Right kidney (tissue), 9 donors: ENCODE results near the gene SLC35D2.
A peak's percentile ranks its signal among the peaks of the same experiment; 100 is the strongest.

Source experiments
- DNase-seq: peaks from one replicate; pipeline ENCODE4 v3.0.0-alpha.2; 2016
- long read RNA-seq, 8 donors: transcript quantifications; one replicate each; lab custom pipeline, GENCODE V29; 2026

The SLC35D2 gene
- long read RNA-seq, donor 1, partial matches to known transcripts = 40 of 44 reads
- long read RNA-seq, donor 1, other reads (novel, unspliced or antisense) = 0 of 44 reads
- long read RNA-seq, donor 2, partial matches to known transcripts = 0 of 5 reads
- long read RNA-seq, donor 2, other reads (novel, unspliced or antisense) = 0 of 5 reads
- long read RNA-seq, donor 3, partial matches to known transcripts = 20 of 21 reads
- long read RNA-seq, donor 3, other reads (novel, unspliced or antisense) = 0 of 21 reads
- long read RNA-seq, donor 4, transcript SLC35D2-201 (12 exons, 1,626 nt) = major isoform, 5 of 7 reads
- long read RNA-seq, donor 4, partial matches to known transcripts = 0 of 7 reads
- long read RNA-seq, donor 4, other reads (novel, unspliced or antisense) = 0 of 7 reads
- long read RNA-seq, donor 5, transcript SLC35D2-201 (12 exons, 1,626 nt) = major isoform, 5 of 6 reads
- long read RNA-seq, donor 5, partial matches to known transcripts = 0 of 6 reads
- long read RNA-seq, donor 5, other reads (novel, unspliced or antisense) = 0 of 6 reads
- long read RNA-seq, donor 6, transcript SLC35D2-201 (12 exons, 1,626 nt) = major isoform, 5 of 37 reads
- long read RNA-seq, donor 6, partial matches to known transcripts = 32 of 37 reads
- long read RNA-seq, donor 6, other reads (novel, unspliced or antisense) = 0 of 37 reads
- long read RNA-seq, donor 7, transcript SLC35D2-201 (12 exons, 1,626 nt) = major isoform, 6 of 47 reads
- long read RNA-seq, donor 7, partial matches to known transcripts = 41 of 47 reads
- long read RNA-seq, donor 7, other reads (novel, unspliced or antisense) = 0 of 47 reads
- long read RNA-seq, donor 8, transcript SLC35D2-201 (12 exons, 1,626 nt) = major isoform, 5 of 43 reads
- long read RNA-seq, donor 8, partial matches to known transcripts = 38 of 43 reads
- long read RNA-seq, donor 8, other reads (novel, unspliced or antisense) = 0 of 43 reads

DNA sequence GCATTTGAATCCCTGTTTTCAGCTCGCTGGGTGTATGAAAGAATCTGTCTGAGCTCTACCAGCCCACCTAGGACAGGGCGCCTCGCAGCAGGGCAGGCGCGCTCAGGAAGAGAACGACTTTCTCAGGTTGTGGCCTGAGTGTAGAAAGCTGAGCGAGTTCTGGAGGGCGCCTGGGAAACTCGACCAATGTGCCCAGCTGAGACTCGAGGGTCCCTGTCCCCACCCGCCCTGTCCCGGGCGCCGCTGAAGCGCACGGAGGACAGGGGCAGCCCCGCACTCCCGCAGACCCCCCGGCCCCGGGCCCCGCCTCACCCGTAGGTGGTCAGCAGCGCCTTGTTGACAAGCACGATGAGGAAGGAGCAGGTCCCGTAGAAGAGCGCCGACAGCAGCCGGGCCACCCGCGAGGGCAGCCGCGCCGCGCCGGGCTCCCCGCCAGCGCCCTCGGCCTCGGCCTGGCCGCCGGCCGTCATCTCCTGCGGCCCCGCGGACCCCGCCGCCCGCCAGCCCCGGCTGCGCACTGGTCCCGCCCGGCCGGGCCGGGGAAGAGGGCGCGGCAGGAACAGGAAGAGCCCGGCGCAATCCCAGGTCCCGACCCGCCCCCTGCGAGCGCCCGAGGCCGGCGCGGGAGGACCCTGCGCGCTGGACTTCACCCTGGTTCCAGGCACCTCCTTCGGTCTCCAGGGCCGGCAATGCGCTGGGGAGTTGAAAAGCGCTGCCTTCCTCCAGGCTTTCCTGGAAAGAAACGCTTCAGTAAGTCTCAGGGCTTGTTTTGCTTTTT lies at the start of gene SLC35D2:
Gene SLC35D2 (minus strand): TSS at position 547 of the 778 bp plus-strand sequence. CDS start 77 bp downstream, at position 470.
- peak; percentile 71 for DNase-seq

- DNase-seq = no peak
These were observed 46.9 kb upstream of the SLC35D2 start for GRCh38 chr9:96430377-96430776.

DNA sequence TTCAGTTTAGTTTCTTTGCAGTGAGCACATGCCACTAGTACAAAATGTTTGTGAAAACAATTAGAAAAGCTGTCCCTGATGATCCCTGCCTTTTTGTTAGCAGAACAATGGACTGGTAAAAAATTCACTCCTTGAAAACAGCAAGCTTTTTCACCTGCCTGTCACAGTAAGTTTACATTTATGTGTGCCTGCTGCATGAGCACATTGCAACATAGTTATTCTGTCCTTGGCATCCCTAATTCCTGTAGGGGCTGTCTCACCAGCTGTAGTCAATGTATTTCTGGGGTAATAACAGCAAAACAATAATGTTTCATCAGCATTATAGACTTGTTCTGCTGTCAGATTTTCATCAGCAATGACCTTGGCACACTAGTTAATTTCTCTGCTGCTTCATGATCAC lies 46.2 kb upstream of the SLC35D2 start:
- DNase-seq = no peak

DNA sequence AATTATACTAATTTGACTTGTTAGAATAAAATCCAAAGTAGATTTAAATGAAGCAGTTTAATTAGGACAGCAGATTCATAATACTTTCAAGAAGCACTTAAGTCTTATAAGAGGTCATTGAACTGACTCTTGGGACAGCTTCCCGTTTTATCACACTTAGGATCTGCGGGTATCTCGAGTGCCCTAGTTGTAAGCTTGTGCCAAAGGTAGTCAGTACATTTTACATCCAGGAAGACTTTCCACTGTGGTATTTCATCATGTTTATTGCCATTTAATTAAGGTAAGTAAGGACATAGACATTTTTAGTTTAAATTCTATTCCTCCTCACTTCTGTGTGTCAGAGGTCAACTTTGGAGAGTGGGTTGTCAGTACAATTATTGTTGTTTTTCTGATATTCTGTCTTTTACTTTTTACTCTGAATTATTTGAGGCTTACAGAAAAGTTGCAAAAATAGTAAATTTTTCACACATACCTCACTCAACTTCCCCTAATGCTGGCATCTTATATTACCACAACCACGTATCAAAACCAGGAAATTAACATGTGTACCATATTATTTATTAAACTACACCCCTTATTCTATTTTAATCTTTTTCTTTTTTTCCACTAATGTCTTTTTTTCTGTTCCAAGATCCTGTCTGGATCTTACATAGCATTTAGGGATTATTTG lies 42.1 kb upstream of the SLC35D2 start:
- no peak for DNase-seq

GRCh38 chr9:96423985-96424336 lies 40.5 kb upstream of the SLC35D2 start:
- DNase-seq = no peak

DNA sequence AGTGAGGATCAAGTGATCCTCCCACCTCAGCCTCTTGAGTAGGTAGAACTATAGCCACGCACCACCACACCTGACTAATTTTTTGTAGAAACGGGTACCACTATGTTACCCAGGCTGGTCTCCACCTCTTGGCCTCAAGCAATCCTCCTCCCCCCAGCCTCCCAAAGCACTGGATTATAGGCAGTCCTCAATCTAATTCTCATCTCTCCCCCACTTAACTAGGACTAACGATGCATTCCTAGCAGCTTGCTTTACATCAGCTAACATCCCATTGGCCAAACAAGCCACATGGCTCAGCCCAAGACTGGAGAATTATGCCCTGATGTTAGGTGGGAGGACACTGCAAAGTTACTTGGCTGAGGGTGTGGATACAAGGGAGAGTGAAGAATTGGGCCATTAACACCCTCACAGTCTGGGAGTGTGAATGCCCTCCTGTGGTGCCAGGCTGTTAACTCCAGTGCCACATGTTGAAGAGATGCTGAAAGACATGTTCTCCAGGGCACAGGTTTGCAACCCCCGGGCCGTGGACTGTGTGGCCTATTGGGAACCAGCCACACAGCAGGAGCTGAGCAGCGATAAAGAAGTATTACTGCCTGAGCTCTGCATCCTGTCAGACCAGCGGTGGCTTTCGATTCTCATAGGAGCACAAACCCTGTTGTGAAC lies 39.9 kb upstream of the SLC35D2 start:
- DNase-seq = no peak

DNA sequence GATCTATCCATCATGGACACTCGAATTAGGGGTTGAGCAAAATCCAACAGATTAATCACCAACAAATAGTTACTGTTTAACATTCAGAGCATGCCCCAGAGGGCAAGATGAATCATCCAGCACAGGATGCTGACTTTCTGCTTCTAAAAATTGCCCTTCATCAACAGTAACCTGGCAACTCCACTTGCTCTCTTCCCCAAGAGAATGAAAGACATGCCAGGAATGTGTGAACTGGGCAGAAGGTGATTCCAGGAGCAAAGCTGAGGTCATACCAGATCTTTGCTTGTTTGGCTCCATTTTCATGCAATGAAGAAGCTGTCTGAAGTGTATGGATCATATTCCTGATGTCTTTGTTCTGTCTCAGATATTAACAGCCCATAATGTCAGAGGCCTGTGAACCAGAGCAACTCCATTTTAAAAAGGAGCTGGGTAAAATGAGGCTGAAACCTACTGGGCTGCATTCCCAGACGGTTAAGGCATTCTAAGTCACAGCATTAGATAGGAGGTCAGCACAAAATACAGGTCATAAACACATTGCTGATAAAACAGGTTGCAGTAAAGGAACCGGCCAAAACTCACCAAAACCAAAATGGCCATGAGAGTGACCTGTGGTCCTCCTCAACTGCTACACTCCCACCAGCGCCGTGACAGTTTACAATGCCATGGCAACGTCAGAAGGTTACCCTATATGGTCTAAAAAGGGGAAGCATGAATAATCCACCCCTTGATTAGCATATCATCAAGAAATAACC lies 37.1 kb upstream of the SLC35D2 start:
- peak; percentile 24 for DNase-seq

DNA sequence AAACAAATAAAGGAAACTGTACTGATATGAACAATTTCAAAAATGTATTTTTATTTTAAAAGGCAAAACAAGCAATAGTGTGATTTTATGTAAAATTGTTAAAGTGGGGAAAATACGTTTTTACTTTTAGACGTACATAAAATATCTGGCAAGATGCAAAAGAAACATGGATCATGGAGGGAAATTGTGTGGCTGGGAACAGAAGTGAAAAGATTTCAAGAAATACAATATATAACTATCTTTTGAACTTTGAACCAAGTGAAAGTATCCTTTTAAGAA lies 36.1 kb upstream of the SLC35D2 start:
- no peak for DNase-seq

GRCh38 chr9:96418920-96419690 lies 35.6 kb upstream of the SLC35D2 start:
- DNase-seq = peak; percentile 92

- DNase-seq = peak; percentile 95
These were observed 34.8 kb upstream of the SLC35D2 start, which contains the start of gene ZNF367 for GRCh38 chr9:96418083-96418919. ZNF367 (minus strand) TSS chr9:96418370; CDS start chr9:96418032, 338 bp downstream.

DNA sequence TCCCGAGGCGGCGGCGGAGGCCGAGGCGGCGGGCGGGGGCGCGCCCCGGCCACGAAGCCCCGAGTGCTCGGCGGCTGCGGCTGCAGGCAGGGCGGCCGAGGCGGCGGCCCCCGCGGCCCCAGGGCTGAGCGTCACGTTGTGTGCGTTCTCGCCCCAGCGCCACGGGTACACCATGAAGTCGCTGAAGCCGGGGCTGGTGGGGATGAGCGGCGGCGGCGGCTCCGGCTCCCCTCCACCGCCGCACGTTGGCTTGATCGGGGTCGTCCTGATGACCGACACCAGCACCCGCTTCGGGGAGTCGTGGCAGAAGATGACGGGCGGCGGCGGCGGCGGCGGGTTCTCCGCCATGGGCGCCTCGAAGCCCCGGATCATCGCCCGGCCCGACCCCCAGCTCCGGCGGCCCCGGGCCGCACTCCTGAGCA lies 34.2 kb upstream of the SLC35D2 start:
- no peak for DNase-seq

GRCh38 chr9:96417051-96417586 lies 33.6 kb upstream of the SLC35D2 start:
- DNase-seq = peak; percentile 91

DNA sequence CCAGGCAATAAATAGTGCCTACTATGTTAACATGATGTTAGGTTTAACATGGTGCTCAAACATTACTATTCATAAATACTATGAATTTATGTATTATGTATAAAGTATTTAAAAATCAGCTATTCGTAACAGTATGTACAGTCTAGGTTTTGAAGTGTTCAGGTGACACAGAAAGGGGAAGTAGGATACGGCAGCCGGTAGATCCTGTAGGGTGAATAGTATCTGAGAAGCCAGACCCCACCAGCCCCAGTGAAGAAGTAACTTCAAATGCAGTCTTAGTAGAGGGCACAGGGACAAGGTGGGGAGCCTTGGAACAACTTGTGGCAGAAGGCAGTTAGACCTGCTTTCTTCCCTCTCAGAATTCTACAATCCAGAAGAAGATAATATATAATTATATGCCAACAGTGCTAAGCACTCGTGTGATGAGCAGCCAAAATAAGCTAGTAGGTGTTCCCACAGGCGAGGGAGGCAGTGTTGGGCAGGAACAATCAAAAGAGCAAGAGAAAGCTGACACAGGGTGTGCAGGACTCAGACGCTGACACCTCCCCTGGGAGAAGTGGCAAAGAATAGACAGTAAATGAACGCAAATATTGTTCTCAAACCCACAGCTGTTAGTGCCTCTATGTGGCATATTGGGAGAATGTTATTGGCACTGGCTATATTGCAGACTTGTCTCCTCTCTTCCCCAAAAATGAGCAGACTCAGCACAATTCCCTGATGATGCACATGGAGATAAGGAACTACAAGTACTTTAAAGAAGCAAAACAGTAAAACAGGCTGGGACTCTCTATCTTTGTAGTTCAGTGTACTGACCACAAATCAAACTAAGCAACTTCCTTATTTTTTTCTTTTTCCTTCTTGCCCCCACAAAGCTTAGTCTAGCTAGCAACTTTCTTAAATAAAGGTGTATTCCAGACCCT lies 30.1 kb upstream of the SLC35D2 start:
- DNase-seq = no peak

- DNase-seq = no peak
These were observed 28.8 kb upstream of the SLC35D2 start for GRCh38 chr9:96412174-96412913.

- no peak for DNase-seq
These were observed 27.8 kb upstream of the SLC35D2 start for GRCh38 chr9:96411129-96411838.
